ENCODE data around the gene KCNS3.

Gene KCNS3, protein sequence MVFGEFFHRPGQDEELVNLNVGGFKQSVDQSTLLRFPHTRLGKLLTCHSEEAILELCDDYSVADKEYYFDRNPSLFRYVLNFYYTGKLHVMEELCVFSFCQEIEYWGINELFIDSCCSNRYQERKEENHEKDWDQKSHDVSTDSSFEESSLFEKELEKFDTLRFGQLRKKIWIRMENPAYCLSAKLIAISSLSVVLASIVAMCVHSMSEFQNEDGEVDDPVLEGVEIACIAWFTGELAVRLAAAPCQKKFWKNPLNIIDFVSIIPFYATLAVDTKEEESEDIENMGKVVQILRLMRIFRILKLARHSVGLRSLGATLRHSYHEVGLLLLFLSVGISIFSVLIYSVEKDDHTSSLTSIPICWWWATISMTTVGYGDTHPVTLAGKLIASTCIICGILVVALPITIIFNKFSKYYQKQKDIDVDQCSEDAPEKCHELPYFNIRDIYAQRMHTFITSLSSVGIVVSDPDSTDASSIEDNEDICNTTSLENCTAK

DNA sequence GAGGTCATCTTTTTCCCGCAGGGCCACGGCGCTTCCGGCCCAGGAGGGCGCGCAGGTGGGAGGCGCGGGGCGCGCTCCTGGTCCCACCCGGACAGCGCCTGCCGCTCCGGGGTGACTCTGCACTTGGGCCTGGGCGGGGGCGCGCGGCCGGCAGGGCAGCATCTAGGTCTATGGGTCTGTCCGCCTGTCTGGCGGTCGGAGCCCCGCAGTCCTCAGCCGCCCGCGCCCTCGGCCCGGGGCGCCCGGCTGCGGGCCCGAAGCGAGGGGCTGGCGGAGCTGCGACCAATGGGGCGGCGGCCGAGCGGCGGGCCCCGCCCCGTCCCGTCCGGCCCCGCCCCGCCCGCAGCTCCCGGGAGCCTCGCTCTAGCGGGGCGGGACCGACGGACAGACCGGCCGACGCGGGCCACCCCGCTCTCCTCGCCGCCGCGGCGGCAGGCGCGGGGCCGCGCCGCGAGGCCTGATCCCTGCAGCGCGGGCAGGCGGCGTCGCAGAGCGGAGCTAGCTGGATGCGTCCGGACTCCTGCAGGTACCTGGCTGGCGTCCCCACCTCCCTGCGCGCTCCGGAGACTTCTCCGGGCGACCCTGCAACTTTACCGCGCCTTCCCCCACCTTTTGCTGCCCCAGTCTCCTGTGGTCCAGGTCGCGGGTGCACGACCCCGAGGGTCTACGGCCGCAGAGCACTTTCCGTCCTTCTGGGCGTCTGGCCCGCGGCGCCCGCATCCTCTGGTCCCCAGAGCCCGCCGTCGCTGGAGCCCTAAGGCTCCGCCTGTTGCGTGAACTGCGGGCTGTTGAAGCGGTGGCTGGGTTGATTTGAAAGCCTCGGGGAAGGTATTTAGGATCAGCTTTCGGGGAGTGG, at the start of gene KCNS3:
Gene KCNS3, plus strand, starts transcription at position 387 of the 856 bp plus-strand sequence. CDS start 52,342 bp downstream, outside the sequence.
- no peak for DNase-seq (ENCODE audit: low spot score)

GRCh38 chr2:17830053-17831034, 48.1 kb upstream of the KCNS3 start:
- DNase-seq (ENCODE audit: low spot score) (peak; percentile 85), FAIRE-seq (no peak)

More for the DNA sequence above, at the start of gene KCNS3:
- FAIRE-seq, result no peak

- FAIRE-seq, result no peak
- no peak for DNase-seq (ENCODE audit: low spot score)
Measured at GRCh38 chr2:17835516-17835915, 43.0 kb upstream of the KCNS3 start.

GRCh38 chr2:17839959-17840358, 38.5 kb upstream of the KCNS3 start:
- FAIRE-seq, result no peak
- no peak for DNase-seq (ENCODE audit: low spot score)

DNA sequence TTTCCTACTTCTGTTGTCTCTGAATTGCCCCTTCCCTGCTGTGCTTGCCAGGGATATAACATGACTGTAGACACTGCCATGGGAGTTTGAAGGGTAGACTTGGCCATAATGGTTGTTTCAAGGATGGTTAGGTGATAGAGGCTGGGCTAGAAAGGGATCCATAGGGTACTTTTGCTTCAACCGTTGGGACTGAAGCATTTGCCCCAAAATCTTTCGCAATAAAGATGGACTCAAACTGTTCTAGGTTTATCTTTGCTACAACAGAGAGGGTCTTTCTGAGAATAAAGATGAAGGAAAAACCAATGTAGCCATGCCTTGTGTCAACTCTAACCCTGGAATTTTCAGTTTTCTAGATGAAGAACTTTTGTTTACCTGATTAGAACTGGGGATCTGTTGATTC, 35.0 kb upstream of the KCNS3 start:
- DNase-seq (ENCODE audit: low spot score) (no peak), FAIRE-seq (no peak)

GRCh38 chr2:17845806-17846205, 32.7 kb upstream of the KCNS3 start:
- FAIRE-seq (no peak), DNase-seq (ENCODE audit: low spot score) (no peak)

DNA sequence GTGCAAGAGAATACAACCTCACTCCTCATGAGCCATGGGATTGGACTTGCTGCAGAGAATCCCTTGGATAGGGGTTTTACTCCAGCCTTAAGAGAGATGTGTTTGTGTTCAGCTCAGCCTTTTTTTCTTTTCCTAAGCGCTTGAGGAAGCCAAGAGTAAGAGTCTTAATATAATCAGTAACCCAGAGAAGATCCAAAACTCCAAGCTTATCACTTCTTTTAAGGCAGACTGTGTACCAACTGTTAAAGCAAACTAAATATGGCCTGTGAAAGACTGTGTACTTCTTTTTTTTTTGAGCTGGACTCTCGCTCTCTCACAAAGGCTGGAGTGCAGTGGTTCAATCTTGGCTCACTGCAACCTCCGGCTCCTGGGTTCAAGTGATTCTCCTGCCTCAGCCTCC, 31.8 kb upstream of the KCNS3 start:
- FAIRE-seq (no peak), DNase-seq (ENCODE audit: low spot score) (no peak)

GRCh38 chr2:17847236-17847635, 31.2 kb upstream of the KCNS3 start:
- no peak for DNase-seq (ENCODE audit: low spot score)
- FAIRE-seq, result no peak

GRCh38 chr2:17849275-17849674, 29.2 kb upstream of the KCNS3 start:
- FAIRE-seq (no peak), DNase-seq (ENCODE audit: low spot score) (no peak)

GRCh38 chr2:17850151-17850550, 28.3 kb upstream of the KCNS3 start:
- no peak for FAIRE-seq
- DNase-seq (ENCODE audit: low spot score), result no peak

- no peak for FAIRE-seq
- peak; percentile 82 for DNase-seq (ENCODE audit: low spot score)
Measured at GRCh38 chr2:17851731-17852585, 26.5 kb upstream of the KCNS3 start.

DNA sequence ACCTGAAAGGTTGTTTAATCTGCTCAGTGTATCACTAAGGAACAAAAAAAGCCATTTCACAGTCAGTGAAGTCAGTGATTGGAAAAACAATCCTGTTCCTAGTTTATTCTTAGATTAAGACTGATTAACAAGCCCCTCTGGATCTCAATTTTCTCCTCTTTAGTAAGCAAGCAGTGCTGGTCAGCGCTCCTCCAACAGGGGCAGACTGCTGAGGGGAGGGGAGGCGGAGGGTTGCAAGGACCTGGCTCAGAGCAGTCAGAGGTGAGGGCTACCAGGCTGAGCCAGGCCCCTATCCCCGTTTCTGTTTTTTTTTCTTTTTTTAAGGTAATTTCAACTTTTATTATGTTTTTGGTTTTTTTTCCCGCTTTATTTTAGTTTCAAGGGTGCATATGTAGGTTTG, 24.7 kb upstream of the KCNS3 start:
- DNase-seq (ENCODE audit: low spot score) (no peak), FAIRE-seq (no peak)

GRCh38 chr2:17857021-17857420, 21.4 kb upstream of the KCNS3 start:
- DNase-seq (ENCODE audit: low spot score), result peak; percentile 22
- peak; percentile 76 for FAIRE-seq

- FAIRE-seq (no peak), DNase-seq (ENCODE audit: low spot score) (no peak)
Measured at GRCh38 chr2:17858064-17858463, 20.4 kb upstream of the KCNS3 start.

GRCh38 chr2:17863539-17863938, 14.9 kb upstream of the KCNS3 start:
- DNase-seq (ENCODE audit: low spot score), result no peak
- FAIRE-seq, result no peak

DNA sequence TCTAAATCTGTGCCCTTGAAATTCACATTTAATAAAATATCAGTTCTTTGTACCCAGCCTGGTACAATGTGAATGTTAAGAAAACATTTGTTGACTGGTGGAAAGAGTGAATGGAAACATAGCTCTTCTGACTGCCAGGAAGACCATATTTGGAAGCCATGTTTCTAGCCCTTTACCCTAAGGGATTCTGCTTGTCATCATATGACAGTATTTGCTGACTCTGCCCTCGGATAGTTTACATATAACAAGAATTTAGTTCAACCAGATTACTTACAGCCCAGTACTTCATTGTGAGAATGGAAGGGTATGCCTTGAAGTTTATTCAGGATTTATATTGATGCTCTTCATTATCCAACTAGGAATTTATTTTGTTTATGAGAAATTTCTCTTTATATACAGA, 13.8 kb upstream of the KCNS3 start:
- DNase-seq (ENCODE audit: low spot score) (no peak), FAIRE-seq (no peak)

DNA sequence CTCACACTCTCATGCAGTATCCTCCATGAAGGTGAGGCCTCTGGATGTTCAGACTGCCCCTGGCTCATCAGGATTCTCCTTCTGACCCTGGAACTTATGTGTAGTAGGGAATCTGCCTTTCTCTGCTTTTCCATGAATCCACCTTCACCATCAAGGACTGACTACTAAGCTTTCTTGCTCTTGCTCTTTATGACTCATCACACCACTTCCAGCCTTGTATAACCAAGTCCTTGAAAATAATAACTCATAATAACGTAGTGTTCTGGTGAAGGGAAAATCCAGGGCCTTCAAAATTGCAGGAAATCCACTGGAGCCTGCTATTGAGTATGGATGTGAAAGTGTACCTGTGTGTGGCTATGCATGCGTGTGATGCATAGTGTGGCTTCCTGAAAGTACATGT, 11.3 kb upstream of the KCNS3 start:
- peak; percentile 80 for FAIRE-seq

GRCh38 chr2:17869128-17869527, 9.3 kb upstream of the KCNS3 start:
- no peak for FAIRE-seq
- peak; percentile 39 for DNase-seq (ENCODE audit: low spot score)

More for the DNA sequence above, 11.3 kb upstream of the KCNS3 start:
- DNase-seq (ENCODE audit: low spot score), result no peak

GRCh38 chr2:17871639-17872038, 6.8 kb upstream of the KCNS3 start:
- DNase-seq (ENCODE audit: low spot score), result no peak

DNA sequence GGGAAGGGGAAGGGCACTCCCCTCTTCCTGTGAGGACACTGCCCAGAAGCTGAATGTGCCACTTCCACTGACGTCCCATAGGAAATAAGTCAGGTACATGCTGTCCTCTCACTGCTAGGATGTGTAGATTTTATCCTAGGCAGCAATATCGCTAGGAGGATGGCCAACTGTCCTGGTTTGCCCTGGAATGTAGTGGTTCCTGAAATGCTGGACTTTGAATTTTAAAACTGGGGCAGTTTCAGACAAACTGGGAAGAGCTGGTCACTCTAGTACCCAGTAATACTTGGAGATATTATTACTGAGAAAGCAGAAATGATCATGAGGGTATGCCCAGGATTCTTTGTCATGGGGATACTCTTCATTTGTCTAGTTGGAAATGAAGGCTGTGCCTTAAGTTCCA, 5.4 kb upstream of the KCNS3 start:
- FAIRE-seq, result no peak
- DNase-seq (ENCODE audit: low spot score), result no peak

More at GRCh38 chr2:17871639-17872038, 6.8 kb upstream of the KCNS3 start:
- no peak for FAIRE-seq
